GM12878 (cell line): ENCODE measurements around the gene DSTYK.

ENCODE experiments used
- ASH2L ChIP-seq: fragments of 300-600, 200-600 bp; sonication (generic); IDR thresholded peaks from 2 replicates; pipeline ENCODE4 v1.6.1; 2017; ENCODE audit warnings: low read depth, mild to moderate bottlenecking, borderline replicate concordance
- EGR1 ChIP-seq, 2 experiments: IDR thresholded peaks; 1 replicate in 1 of 2; 2 replicates in 1 of 2; pipeline ENCODE4 v1.6.1; 2011 to 2012; ENCODE audit warnings: low read depth in 2 of 2, low read length in 2 of 2, borderline replicate concordance in 1 of 2, mild to moderate bottlenecking in 1 of 2, moderate library complexity in 1 of 2
- NR2F1 ChIP-seq: fragments of 450-650 bp; conservative IDR thresholded peaks from 2 replicates; pipeline ENCODE4 v1.6.1; 2017; ENCODE audit warnings: mild to moderate bottlenecking
- POLR2A ChIP-seq: IDR thresholded peaks from 2 replicates; pipeline ENCODE4 v1.6.1; 2011; ENCODE audit warnings: low read depth, mild to moderate bottlenecking, low read length
- ZNF24 ChIP-seq: fragments of 450-650 bp; IDR thresholded peaks from 2 replicates; pipeline ENCODE4 v1.6.1; 2017; ENCODE audit warnings: antibody characterized with exemption, mild to moderate bottlenecking

DNA sequence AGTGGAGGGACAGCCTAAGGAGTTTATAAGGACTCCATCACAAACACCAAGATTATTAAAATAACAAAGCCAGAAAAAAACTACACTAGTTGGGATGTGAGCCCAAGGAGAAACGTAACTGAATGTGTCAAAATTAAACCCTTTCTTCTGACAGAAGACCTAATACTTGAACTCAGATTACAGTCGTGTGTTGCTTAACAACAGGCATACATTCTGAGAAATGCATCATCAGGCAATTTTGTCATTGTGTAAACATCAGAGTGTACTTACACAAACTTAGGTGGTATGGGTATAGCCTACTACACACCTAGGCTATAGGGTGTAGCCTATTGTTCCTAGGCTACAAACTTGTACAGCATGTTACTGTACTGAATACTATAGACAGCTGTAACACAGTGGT lies 23.4 kb downstream of the DSTYK start:
- TF ChIP-seq NR2F1 (no peak), ASH2L (no peak), EGR1 (IDR thresholded peaks at IDR 0.05; ENCODE audit: borderline replicate concordance in 1 of 2, low read depth in 2 of 2, low read length in 2 of 2) (no peak), ZNF24 (no peak), POLR2A (no peak)
